Superior temporal gyrus (tissue), 1 donor: ENCODE results near the gene ALDH3B2.

Experiments
- DNase-seq: peaks from one replicate; pipeline ENCODE4 v3.0.0-alpha.2; 2016; ENCODE audit errors: extremely low spot score

The ALDH3B2 gene

GRCh38 chr11:67613960-67614715, 60.3 kb downstream of the ALDH3B2 start:
- DNase-seq: peak; percentile 20

- DNase-seq: no peak
Measured at GRCh38 chr11:67613313-67613959, 61.0 kb downstream of the ALDH3B2 start.

GRCh38 chr11:67612751-67613150, 61.7 kb downstream of the ALDH3B2 start:
- DNase-seq: no peak
